Testis (tissue), 3 donors: Measurements from ENCODE around the gene MATN1. TPM values are rescaled to one million over a fixed set of nuclear protein-coding genes. Genes with fewer than 3 reads are reported as not detected.

ENCODE experiments used
- DNase-seq: peaks from one replicate; pipeline ENCODE4 v3.0.0-alpha.2; 2019
- H3K27ac ChIP-seq, 2 donors: fragments of 200-600 bp; sonication (generic); one replicate each; pipeline ENCODE4 v1.5.1; 2019
- H3K27me3 ChIP-seq: fragments of 200-600 bp; sonication (generic); one replicate; pipeline ENCODE4 v1.5.1; 2019
- H3K36me3 ChIP-seq: fragments of 200-600 bp; sonication (generic); one replicate; pipeline ENCODE4 v1.5.1; 2017; ENCODE audit warnings: low read depth; ENCODE audit errors: missing control alignments
- H3K4me1 ChIP-seq: fragments of 200-600 bp; sonication (generic); one replicate; pipeline ENCODE4 v1.5.1; 2019
- H3K4me3 ChIP-seq, 2 donors: fragments of 200-600 bp; sonication (generic); one replicate each; pipeline ENCODE4 v1.5.1; 2017 to 2019
- H3K9me3 ChIP-seq: fragments of 200-600 bp; sonication (generic); one replicate; pipeline ENCODE4 v1.5.1; 2017
- POLR2A ChIP-seq: fragments of 450-650 bp; IDR thresholded peaks from one replicate; pipeline ENCODE4 v1.6.1; 2017; ENCODE audit warnings: antibody characterized with exemption, mild to moderate bottlenecking, moderate library complexity
- WGBS, 2 donors: methylation state at CpG; one replicate each; pipeline ENCODE4 v1.1.5; 2018; 5-methylcytosine and 5-hydroxymethylcytosine counted together
- intact Hi-C: fragments of 100-400 bp; cut with DNase I; formaldehyde crosslinking; loops from one replicate; pipeline ENCODE4 v1.15.1; 2023; ENCODE audit warnings: low total_unique reads
- polyA plus RNA-seq: library from polyadenylated mRNA; stranded (reverse); fragments of 350-450 nt; fragmentation: Illumina TruSeq; extraction: RNeasy Lipid Tissue Mini Kit (QIAGEN cat#74804); gene quantifications from one replicate; pipeline ENCODE4 v1.2.3, GENCODE V29; 2014; ENCODE audit warnings: low read depth, low replicate concordance; ENCODE audit not compliant: insufficient read depth
- total RNA-seq, 2 donors: library from RNA; depleted of rRNA; stranded (reverse); fragments of >200 nt; gene quantifications; one replicate each; pipeline ENCODE4 v1.2.3, GENCODE V29; 2016
- TF ChIP-seq, protein P1 (sequence below), 3 experiments: fragments of 450-650 bp in 2 of 3; fragments of 200-600 bp in 1 of 3; sonication (generic) in 1 of 3; IDR thresholded peaks; one replicate each; pipeline ENCODE4 v1.5.1; 2016 to 2019; ENCODE audit warnings: antibody characterized with exemption in 3 of 3, mild to moderate bottlenecking in 2 of 3, moderate library complexity in 1 of 3

Gene MATN1
- total and polyA plus RNA-seq, 3 donors from 2014 or later, result 0.32 to 0.62 (median 0.55) TPM

- intact Hi-C loops, result no loop called here
- Histone ChIP-seq H3K4me1 (no peaks in the 10 kb centered on the region), H3K9me3 (no peaks in the 10 kb centered on the region), H3K27ac (no peak overlapping the region), H3K4me3 (no peak overlapping the region), H3K27me3 (no peaks in the 10 kb centered on the region), H3K36me3 (no peaks in the 10 kb centered on the region)
- 82 to 83% methylated on average over 2 of the region's 2 CpGs for WGBS, 2 donors
- TF ChIP-seq, protein P1, sequence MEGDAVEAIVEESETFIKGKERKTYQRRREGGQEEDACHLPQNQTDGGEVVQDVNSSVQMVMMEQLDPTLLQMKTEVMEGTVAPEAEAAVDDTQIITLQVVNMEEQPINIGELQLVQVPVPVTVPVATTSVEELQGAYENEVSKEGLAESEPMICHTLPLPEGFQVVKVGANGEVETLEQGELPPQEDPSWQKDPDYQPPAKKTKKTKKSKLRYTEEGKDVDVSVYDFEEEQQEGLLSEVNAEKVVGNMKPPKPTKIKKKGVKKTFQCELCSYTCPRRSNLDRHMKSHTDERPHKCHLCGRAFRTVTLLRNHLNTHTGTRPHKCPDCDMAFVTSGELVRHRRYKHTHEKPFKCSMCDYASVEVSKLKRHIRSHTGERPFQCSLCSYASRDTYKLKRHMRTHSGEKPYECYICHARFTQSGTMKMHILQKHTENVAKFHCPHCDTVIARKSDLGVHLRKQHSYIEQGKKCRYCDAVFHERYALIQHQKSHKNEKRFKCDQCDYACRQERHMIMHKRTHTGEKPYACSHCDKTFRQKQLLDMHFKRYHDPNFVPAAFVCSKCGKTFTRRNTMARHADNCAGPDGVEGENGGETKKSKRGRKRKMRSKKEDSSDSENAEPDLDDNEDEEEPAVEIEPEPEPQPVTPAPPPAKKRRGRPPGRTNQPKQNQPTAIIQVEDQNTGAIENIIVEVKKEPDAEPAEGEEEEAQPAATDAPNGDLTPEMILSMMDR (IDR thresholded peaks at IDR 0.05), result no peak
- TF ChIP-seq POLR2A, result no peak
- DNase-seq, result no peak
Observed at GRCh38 chr1:30677471-30677870, 45.9 kb downstream of the MATN1 start.

- H3K4me3 ChIP-seq, result no peak overlapping the region
- TF ChIP-seq POLR2A, result no peak
- TF ChIP-seq, protein P1 (IDR thresholded peaks at IDR 0.05), result no peak
- no peaks in the 10 kb centered on the region for H3K27me3 ChIP-seq
- H3K27ac ChIP-seq, result no peak overlapping the region
- H3K9me3 ChIP-seq, result no peaks in the 10 kb centered on the region
- WGBS, 2 donors, result 69 to 71% methylated on average over 2 of the region's 2 CpGs
- intact Hi-C loops, result no loop called here
- no peaks in the 10 kb centered on the region for H3K4me1 ChIP-seq
- no peak for DNase-seq
- no peaks in the 10 kb centered on the region for H3K36me3 ChIP-seq
Observed at GRCh38 chr1:30675761-30676160, 47.6 kb downstream of the MATN1 start.

DNA sequence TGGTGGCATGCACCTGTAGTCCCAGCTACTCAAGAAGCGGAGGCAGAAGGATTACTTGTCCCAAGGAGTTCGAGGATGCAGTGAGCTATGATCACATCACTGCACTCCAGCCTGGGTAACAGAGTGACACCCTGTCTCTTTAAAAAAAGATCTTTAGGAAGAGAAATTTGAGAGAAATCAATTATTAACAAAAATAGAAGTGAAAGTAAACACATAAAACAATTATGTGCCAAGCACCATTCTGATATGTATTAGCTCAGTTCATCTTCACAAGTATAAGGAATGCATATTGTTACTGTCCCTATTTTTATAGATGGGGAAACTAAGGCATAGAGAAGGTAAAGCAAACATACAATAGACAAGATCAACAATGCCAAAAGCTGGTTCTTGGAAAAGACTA lies 48.1 kb downstream of the MATN1 start:
- H3K27ac ChIP-seq, result no peak overlapping the region
- no peaks in the 10 kb centered on the region for H3K4me1 ChIP-seq
- H3K9me3 ChIP-seq, result no peaks in the 10 kb centered on the region
- no peaks in the 10 kb centered on the region for H3K27me3 ChIP-seq
- no peak for DNase-seq
- TF ChIP-seq, protein P1 (IDR thresholded peaks at IDR 0.05), result no peak
- no peak for TF ChIP-seq POLR2A
- H3K4me3 ChIP-seq, result no peak overlapping the region
- WGBS, 2 donors, result 92 to 94% methylated on average over 2 of the region's 2 CpGs
- H3K36me3 ChIP-seq, result no peaks in the 10 kb centered on the region
- intact Hi-C loops, result no loop called here

GRCh38 chr1:30673395-30673794 lies 50.0 kb downstream of the MATN1 start:
- intact Hi-C loops, result no loop called here
- Histone ChIP-seq H3K9me3 (no peaks in the 10 kb centered on the region), H3K27ac (no peak overlapping the region), H3K4me1 (no peaks in the 10 kb centered on the region), H3K4me3 (no peak overlapping the region), H3K27me3 (no peaks in the 10 kb centered on the region), H3K36me3 (no peaks in the 10 kb centered on the region)
- TF ChIP-seq POLR2A, result no peak
- TF ChIP-seq, protein P1 (IDR thresholded peaks at IDR 0.05), result no peak
- DNase-seq, result no peak
- WGBS, 2 donors, result 75 to 82% methylated on average over 3 of the region's 3 CpGs

DNA sequence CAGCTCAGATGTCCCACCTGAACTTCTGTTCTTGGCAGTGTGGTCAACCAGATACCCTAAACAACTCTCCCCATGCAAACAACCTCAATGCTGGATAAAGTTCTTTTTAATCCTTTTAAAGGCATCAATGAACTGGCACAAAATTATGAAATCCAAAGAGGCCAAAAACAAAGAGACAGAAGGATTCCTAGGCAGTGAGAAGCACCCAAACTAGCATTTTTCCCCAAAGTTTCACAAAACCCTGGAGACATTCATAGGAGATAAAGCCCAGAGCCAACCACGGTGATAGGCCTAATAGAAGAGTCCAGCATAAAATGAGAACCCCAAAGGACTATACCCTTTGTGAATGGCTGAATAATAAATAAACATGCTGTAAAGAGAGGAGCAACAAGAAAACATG lies 50.7 kb downstream of the MATN1 start:
- no peaks in the 10 kb centered on the region for H3K9me3 ChIP-seq
- no peaks in the 10 kb centered on the region for H3K4me1 ChIP-seq
- intact Hi-C loops, result no loop called here
- 86 to 92% methylated on average over 1 of the region's 1 CpG for WGBS, 2 donors
- no peak overlapping the region for H3K4me3 ChIP-seq
- DNase-seq, result no peak
- H3K36me3 ChIP-seq, result no peaks in the 10 kb centered on the region
- TF ChIP-seq, protein P1 (IDR thresholded peaks at IDR 0.05), result no peak
- TF ChIP-seq POLR2A, result no peak
- H3K27ac ChIP-seq, result no peak overlapping the region
- H3K27me3 ChIP-seq, result no peaks in the 10 kb centered on the region
